Activated CD4-positive, alpha-beta T cell treated with anti-CD3 and anti-CD28 coated beads, Interleukin-2, Interleukin-4, amounts not matched to agents 100 ng/mL and 50 ng/mL, durations not matched to agents 16 hours and 8 hours (primary cell): ENCODE measurements around the gene KRT32.

Experiments used
- DNase-seq: peaks from one replicate; pipeline ENCODE4 v3.0.0-alpha.2; 2020; ENCODE audit warnings: low spot score

KRT32 gene

DNA sequence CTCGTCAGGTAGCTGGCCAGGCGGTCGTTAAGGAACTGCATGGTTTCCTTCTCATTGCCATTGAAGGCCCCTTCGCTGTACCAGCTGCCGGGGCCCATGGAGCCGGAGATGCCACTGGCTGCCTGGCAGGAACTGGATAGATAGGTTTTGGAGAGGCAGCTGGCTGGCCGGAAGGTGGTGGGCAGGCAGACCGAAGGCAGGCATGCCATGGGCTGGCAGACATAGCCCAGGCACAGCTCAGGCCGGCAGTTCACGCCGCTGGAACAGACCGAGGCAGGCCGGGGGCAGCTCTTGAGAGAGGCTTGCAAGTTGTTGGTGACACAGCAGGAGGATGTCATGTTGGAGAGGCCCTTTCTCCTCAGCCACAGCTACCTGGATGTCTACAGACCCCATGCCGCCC is at the start of gene KRT32:
Gene KRT32, minus strand, starts transcription at position 399 of the 400 bp plus-strand sequence. Its CDS starts 61 bp downstream, at position 338.
- no peak for DNase-seq

DNA sequence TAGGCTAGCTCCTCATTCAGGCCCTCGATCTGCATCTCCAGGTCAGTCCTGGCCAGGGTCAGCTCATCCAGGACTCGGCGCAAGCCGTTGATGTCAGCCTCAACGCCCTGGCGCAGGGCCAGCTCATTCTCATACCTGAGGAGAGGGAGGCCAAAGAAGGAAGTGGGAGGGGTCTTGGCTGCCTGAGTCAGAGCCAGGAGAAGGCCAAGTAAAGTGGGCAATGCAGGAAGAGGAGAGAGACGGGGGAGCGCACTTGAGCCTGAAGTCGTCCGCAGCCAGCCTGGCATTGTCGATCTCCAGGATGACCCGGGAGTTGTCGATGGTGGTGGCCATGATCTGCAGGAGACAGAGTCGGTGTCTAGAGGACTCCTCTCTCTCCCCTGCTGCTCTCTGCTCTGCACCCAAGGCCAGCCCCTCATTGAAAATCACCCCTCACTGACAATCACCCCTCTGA is 49.7 kb upstream of the KRT32 start:
- DNase-seq: no peak

DNA sequence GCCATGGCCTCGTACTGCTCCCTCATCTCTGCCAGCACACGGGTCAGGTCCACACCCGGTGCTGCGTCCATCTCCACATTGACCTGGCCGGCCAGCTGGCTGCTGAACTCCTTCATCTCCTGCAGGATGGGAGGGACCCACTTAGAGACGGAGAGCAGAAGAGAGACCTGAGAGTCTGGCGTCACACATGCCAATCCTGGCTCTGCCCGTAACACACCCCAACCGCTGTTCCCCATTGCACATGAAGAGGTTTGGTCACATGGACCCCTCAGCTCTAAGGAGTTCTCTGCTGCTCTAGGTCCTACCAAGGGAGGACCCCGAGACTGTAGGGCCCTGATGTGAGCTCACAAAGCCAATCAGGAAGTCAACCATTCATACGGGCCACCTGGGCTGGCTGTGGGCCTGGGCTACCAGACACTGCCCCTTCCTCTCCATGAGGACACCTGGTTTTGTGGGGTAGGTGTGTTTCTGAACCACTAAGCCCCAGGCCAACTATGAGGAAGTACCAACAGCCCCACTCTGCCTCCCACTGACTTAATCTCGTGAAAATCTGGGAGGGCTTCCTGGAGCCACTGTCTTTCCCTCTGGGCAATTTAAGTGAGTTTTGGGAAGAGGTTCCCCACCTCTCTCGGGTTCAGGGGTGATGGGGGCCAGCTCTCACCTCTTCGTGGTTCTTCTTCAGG is 49.1 kb upstream of the KRT32 start:
- no peak for DNase-seq

DNA sequence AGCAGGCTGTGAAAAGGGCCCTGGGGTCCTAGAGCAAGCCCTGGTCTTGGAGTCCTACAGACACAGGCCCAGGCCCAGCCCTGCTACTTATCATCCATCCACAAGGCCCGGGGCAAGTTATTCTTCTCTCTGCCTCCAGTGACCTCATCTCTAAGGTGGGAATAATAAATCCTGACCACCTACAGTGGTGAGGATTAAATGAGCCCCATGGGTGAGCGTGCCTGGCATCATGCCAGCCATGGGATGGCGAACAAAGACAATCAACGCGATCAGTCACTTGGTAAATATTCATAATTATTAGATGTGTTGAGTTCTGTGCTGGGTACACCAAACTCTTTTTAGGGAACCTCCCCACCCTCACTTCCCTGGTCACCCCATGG is 46.0 kb upstream of the KRT32 start:
- DNase-seq: no peak

DNA sequence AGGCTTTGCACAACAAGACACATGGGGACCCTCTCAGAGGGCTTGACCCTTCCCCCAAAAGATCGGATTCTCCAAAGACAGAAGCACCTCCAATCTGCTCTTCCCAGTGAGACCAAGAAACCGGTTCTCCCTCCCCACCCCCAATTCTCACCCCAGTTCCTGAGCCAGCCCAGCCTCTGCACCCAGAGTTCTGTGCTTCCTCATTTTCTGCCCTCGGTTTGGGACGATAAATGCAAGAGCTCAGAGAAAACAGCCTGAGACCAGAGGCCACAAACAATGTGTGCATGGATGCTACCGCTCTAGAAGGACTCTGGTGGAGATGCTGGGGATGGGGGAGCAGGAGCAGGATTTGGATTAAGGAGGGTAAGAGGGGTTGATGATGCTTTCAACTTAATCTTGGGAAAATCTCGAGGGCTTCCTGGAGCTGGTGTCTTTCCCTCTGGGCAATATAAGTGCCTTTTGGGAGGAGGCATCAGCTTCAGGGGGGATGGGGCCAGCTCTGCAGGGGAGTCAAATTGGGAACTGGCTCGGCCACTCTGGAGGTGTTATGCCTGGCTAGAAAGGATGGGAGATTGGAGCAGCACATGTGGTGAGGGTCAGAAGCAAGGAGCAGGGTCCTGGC is 45.5 kb upstream of the KRT32 start:
- no peak for DNase-seq

- no peak for DNase-seq
Measured at GRCh38 chr17:41511716-41512115, 44.5 kb upstream of the KRT32 start.

DNA sequence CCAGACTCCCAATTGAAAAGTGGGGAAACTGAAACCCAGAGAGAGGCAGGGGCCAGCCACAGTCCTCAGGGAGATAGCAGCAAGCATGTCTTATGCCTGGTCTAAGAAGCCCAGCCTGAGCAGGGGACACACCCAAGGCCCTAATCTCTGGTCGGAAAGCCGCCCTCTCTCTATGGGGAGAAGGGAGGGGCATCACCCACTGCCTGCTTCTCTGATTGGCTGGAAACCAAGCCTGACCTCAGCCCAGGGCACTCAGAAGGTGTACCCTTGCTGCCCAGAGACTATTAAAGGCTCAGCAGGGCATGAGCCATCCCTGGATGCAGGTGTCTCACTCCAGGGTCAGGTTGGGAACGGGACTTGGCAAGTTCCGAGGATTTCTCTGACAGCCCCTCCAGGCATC is 43.9 kb upstream of the KRT32 start:
- no peak for DNase-seq

DNA sequence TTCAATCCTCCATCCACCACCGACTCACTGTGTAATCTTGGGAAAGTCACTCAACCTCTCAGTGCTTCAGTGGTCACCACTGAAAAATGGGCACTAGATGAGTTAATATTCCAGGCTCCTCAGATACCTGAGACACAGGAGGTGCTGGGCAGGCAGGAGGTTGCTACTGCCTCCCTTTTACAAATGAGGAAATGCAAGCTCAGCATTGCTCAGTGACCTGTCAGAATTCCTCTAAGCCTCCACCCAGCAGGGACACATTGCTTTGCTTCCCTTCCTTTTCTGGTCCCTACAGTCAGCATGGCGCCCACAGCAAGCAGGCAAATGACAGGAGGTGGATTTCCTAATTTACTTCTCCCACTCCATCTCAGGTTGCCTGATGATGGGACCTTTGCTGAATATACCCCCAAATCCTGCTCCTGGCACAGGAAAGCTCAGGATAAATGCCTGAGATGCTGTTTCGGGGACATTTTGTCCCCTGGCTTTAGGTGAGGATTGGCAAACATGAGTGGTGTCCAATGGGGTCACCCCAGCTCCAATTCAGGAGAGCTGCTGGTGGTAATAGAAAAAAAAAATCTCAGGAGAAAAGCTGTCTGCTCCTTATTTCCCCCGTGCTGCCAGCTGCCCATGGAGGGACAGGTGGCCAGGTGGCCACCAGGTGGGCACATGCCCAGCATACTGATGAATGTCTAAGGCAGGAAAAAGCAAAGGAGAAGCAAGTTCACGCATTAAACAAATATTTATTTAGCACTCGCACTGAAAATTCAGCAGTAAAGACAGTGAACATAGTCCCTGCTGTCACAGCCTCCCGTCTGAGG is 43.3 kb upstream of the KRT32 start:
- DNase-seq: no peak

GRCh38 chr17:41507315-41507880 is 40.2 kb upstream of the KRT32 start:
- no peak for DNase-seq

DNA sequence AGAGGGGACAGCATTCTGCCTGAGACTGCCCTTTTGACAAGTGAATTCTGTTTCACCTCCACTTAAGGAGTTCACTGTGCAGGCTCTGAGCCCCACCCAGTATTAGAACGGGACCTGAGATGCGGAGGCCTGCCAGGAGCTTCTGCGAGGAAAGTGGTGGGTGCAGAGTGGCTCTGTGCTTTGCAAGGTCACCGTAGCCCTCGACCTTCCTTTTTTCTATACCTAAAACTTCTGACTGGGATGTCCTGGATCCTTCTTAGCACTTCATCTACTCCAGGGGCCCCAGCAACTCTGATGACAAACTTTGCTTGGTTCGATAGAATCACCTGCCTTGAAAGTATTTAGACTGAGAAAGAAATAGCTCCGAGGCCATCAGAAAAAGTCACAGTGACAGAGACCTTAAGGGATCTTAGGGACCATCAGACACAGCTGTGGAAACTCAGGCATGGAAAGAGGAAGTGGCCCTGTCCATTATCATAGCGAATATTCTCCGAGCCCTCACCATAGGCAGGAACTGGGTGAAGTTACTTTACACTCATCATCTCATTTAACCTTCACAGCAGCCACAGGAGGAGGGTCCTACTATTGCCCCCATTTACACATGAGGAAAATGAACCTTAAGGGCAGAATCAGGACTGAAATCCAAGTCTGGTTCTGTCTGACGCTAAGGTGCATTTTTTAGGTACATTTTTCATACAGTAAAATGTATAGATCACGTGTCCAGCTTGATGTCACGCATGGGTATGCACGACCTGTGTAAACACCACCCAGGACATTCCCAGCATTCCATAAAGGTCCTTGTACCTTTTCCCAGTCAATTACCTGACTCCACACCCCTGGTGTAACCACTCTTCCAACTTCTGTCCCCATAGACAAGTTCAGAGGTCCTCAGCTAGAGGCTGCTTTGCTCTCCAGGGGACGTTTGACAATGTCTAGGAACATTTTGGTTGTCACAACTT is 38.9 kb upstream of the KRT32 start:
- DNase-seq: no peak

GRCh38 chr17:41505007-41505808 is 38.0 kb upstream of the KRT32 start, which contains the start of gene KRT13:
Gene KRT13, minus strand, starts transcription at chr17:41505612. Its CDS starts 62 bp downstream, at chr17:41505550.
- no peak for DNase-seq

GRCh38 chr17:41504246-41504977 is 37.2 kb upstream of the KRT32 start:
- DNase-seq: no peak

DNA sequence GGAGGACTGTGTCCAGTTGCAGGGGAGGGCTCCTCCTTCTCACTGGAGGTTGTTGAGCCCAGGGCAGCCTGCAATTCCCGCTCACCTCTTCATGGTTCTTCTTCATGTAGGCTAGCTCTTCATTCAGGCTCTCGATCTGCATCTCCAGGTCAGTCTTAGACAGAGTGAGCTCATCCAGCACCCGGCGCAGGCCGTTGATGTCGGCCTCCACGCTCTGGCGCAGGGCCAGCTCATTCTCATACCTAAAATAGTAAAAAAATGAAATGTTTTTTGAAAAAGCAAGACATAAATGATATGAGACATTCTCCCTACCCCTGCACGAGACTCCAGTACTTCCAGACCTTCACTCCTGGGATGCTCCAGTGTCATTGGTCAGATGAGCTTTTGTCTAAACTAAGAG is 36.0 kb upstream of the KRT32 start:
- no peak for DNase-seq

GRCh38 chr17:41500131-41500911 is 33.1 kb upstream of the KRT32 start:
- DNase-seq: no peak

GRCh38 chr17:41499714-41500113 is 32.5 kb upstream of the KRT32 start:
- no peak for DNase-seq

DNA sequence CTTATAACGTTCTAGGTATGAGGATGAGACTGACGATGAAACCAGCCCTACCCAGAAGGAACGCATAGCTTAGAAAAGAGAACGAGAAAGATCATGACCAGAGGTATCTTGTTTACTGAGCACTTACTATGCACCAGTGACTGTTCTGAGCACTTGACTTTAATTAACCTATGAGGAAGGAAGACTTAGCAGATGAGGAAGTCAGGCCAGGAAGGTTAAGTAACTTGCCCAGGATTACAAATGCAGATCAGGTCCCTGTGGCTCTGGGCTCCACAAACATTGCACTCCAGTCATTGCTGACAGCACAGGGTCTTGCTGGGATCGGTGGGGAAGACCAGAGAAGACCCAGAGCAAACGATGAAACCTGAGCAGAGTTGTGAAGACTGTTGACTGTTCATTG is 31.1 kb upstream of the KRT32 start:
- no peak for DNase-seq

- DNase-seq: peak; percentile 77
Measured at GRCh38 chr17:41496803-41497484, 29.8 kb upstream of the KRT32 start.

DNA sequence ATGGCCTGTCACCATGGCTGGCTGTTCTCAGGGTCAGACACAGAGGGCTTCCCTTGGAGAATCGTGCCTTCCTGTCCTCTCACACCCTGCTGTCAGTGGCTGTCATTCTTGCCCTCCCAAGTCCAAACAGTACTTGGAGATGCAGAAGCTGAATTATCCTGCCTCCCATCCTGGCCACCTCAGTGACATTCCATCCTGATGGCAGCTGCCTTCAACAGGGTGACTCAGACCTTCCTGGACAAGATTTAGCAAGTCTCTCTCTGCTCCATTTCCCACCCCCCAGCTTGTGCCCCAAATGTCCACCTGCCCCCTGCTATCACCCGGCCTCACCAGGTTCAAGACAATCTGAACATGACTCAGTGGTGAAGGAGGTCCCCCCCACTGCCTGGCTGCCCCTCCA is 27.3 kb upstream of the KRT32 start:
- DNase-seq: no peak
